Gastrocnemius medialis (tissue), 4 donors: ENCODE results near the gene TTYH3. TPM values are rescaled to one million over a fixed set of nuclear protein-coding genes. Genes with fewer than 3 reads are reported as not detected.
"Not testable (repeated sequence)": the region's sequence is repeated elsewhere in the genome, so short reads cannot be mapped to it uniquely, and the experiment has no call there.

ENCODE experiments used
- ATAC-seq, 2 donors: fragments of 150-250 bp; one replicate each; pipeline ENCODE4 v1.9.1; 2016
- DNase-seq, 2 donors: peaks; one replicate each; pipeline ENCODE4 v3.0.0-alpha.2; 2019
- H3K27ac ChIP-seq, 4 donors: fragments of 200-600 bp; sonication (generic); 1 replicate in 1 of 4; 2 replicates in 3 of 4; pipeline ENCODE4 v1.5.1; 2016 to 2018; ENCODE audit warnings: mild to moderate bottlenecking in 2 of 4, moderate library complexity in 1 of 4
- H3K27me3 ChIP-seq, 3 donors: fragments of 200-600 bp; sonication (generic) in 2 of 3; 1 replicate in 1 of 3; 2 replicates in 2 of 3; pipeline versions ENCODE4 v1.5.1 to v1.6.0; 2016 to 2019; ENCODE audit warnings: mild to moderate bottlenecking in 1 of 3, moderate library complexity in 1 of 3
- H3K36me3 ChIP-seq, 2 donors: fragments of 200-600 bp; sonication (generic) in 1 of 2; one replicate each; pipeline ENCODE4 v1.5.1; 2017 to 2018
- H3K4me1 ChIP-seq, 2 donors: fragments of 200-600 bp; sonication (generic) in 1 of 2; one replicate each; pipeline ENCODE4 v1.5.1; 2016 to 2017; ENCODE audit warnings: mild to moderate bottlenecking in 2 of 2
- H3K4me3 ChIP-seq, 4 donors: fragments of 200-600 bp; sonication (generic) in 3 of 4; 1 replicate in 1 of 4; 2 replicates in 3 of 4; pipeline ENCODE4 v1.5.1; 2016 to 2019; ENCODE audit warnings: mild to moderate bottlenecking in 2 of 4
- H3K9me3 ChIP-seq, 3 donors: fragments of 200-600 bp; sonication (generic) in 2 of 3; 1 replicate in 1 of 3; 2 replicates in 2 of 3; pipeline ENCODE4 v1.5.1; 2016 to 2019
- POLR2A ChIP-seq, 2 donors: fragments of 450-650 bp; IDR thresholded peaks; one replicate each; pipeline ENCODE4 v1.6.1; 2017; ENCODE audit warnings: antibody characterized with exemption in 2 of 2, mild to moderate bottlenecking in 2 of 2, moderate library complexity in 2 of 2
- in situ Hi-C, 4 donors: fragments of 200-750 bp; cut with MboI; loops; one replicate each; pipeline versions ENCODE4 v1.15.0 to v1.8.0; 2017; ENCODE audit warnings: low sequenced_read_pairs in 4 of 4
- intact Hi-C: fragments of 100-400 bp; cut with DNase I; formaldehyde crosslinking; loops from one replicate; pipeline ENCODE4 v1.15.1; 2023; ENCODE audit warnings: low total_unique reads
- total RNA-seq, 4 donors: library from RNA; depleted of rRNA; stranded (reverse); fragments of >200 nt; gene quantifications; one replicate each; pipeline versions ENCODE4 v1.1.0 to v1.2.3, GENCODE V29; 2016
- TF ChIP-seq, protein P1 (sequence below), 5 experiments: fragments of 450-650 bp in 3 of 5; fragments of 200-600 bp in 2 of 5; sonication (generic) in 2 of 5; IDR thresholded peaks in 4 of 5; conservative IDR thresholded peaks in 1 of 5; 1 replicate in 4 of 5; 2 replicates in 1 of 5; pipeline ENCODE4 v1.5.1; 2016 to 2019; ENCODE audit warnings: antibody characterized with exemption in 5 of 5, mild to moderate bottlenecking in 3 of 5, moderate library complexity in 3 of 5

Gene TTYH3
- total RNA-seq, 4 donors from 2014 or later, result 2.9 to 14.8 (median 5.2) TPM

DNA sequence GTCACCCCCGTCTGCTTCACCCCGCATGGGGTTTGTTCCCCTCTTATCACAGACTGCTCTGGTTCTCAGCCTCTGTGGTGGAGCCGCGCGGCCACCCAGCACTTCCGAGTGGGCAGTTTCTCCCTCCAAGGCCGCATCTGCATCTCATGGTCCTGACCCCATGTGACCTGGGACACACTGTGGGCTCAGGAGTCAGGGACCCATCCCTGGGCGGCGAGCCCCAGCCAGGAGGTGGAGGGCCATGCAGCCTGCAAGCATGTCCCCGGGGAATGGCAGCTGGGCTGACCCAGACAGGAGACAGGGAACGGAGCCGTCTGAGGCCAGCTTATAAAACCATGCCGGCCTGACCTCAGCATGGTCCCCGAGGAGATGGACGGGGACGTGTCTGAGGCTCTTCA lies 25.2 kb upstream of the TTYH3 start:
- peaks cover 0 to 14% of the 10 kb centered on the region in 2 donors for H3K4me1 ChIP-seq
- no peak for ATAC-seq
- H3K27me3 ChIP-seq, result no peaks in the 10 kb centered on the region
- intact Hi-C loops (no loop called here), in situ Hi-C loops (no loop called here)
- no peak overlapping the region for H3K4me3 ChIP-seq
- no peak for DNase-seq
- H3K36me3 ChIP-seq, result no peaks in the 10 kb centered on the region
- no peaks in the 10 kb centered on the region for H3K9me3 ChIP-seq
- peak overlapping the region in 3 of 4 donors; percentile 2 to 54 (median 22) for H3K27ac ChIP-seq
- TF ChIP-seq, protein P1, sequence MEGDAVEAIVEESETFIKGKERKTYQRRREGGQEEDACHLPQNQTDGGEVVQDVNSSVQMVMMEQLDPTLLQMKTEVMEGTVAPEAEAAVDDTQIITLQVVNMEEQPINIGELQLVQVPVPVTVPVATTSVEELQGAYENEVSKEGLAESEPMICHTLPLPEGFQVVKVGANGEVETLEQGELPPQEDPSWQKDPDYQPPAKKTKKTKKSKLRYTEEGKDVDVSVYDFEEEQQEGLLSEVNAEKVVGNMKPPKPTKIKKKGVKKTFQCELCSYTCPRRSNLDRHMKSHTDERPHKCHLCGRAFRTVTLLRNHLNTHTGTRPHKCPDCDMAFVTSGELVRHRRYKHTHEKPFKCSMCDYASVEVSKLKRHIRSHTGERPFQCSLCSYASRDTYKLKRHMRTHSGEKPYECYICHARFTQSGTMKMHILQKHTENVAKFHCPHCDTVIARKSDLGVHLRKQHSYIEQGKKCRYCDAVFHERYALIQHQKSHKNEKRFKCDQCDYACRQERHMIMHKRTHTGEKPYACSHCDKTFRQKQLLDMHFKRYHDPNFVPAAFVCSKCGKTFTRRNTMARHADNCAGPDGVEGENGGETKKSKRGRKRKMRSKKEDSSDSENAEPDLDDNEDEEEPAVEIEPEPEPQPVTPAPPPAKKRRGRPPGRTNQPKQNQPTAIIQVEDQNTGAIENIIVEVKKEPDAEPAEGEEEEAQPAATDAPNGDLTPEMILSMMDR (IDR thresholded peaks at IDR 0.05 in 4 of 5, conservative IDR thresholded peaks at IDR 0.05 in 1 of 5), result no peak
- no peak for TF ChIP-seq POLR2A (IDR thresholded peaks at IDR 0.05)

GRCh38 chr7:2607122-2607922 lies 24.5 kb upstream of the TTYH3 start:
- H3K36me3 ChIP-seq, result no peaks in the 10 kb centered on the region
- no peak overlapping the region for H3K4me3 ChIP-seq
- no peaks in the 10 kb centered on the region for H3K9me3 ChIP-seq
- ATAC-seq, result peak; percentile 74 to 84
- H3K27ac ChIP-seq, result peak overlapping the region; percentile 48 to 56 (median 54)
- DNase-seq, result peak; percentile 48 to 58
- TF ChIP-seq, protein P1 (IDR thresholded peaks at IDR 0.05 in 4 of 5, conservative IDR thresholded peaks at IDR 0.05 in 1 of 5), result no peak
- no peak for TF ChIP-seq POLR2A (IDR thresholded peaks at IDR 0.05)
- H3K27me3 ChIP-seq, result no peaks in the 10 kb centered on the region
- intact Hi-C loops (no loop called here), in situ Hi-C loops (no loop called here)
- peaks cover 0 to 14% of the 10 kb centered on the region in 2 donors for H3K4me1 ChIP-seq

- H3K4me3 ChIP-seq, result no peak overlapping the region
- in situ Hi-C loops (no loop called here), intact Hi-C loops (no loop called here)
- no peak for ATAC-seq
- peak overlapping the region; percentile 48 to 56 (median 54) for H3K27ac ChIP-seq
- no peaks in the 10 kb centered on the region for H3K9me3 ChIP-seq
- DNase-seq, result no peak
- TF ChIP-seq, protein P1 (IDR thresholded peaks at IDR 0.05 in 4 of 5, conservative IDR thresholded peaks at IDR 0.05 in 1 of 5), result no peak
- no peak for TF ChIP-seq POLR2A (IDR thresholded peaks at IDR 0.05)
- peaks cover 2 to 18% of the 10 kb centered on the region in 2 donors for H3K4me1 ChIP-seq
- H3K27me3 ChIP-seq, result no peaks in the 10 kb centered on the region
- H3K36me3 ChIP-seq, result no peaks in the 10 kb centered on the region
These were observed 23.6 kb upstream of the TTYH3 start for GRCh38 chr7:2607923-2608904.

DNA sequence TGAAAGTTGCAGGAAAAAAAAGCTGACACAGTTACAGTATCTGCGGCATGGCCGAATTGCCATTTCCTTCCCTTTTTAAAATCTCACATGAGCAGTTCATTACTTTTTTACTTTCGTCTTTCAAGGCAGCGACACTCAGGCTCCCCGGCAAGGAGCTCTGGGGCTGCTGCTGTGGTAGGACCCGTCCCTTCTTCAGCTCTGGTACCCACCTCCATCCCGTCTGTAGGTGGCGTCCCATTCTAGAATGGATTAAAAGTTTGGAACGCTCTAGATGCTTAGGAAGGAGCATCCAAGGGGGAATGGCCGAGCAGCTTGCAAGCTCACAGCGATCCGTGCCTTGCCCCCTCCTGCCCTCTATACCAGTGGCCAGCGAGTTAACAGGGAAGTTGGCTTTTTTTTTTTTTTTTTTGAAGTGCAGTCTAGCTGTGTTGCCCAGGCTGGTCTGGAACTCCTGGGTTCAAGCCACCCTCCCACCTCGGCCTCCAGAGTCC lies 22.8 kb upstream of the TTYH3 start:
- TF ChIP-seq POLR2A (IDR thresholded peaks at IDR 0.05), result no peak
- TF ChIP-seq, protein P1 (IDR thresholded peaks at IDR 0.05 in 4 of 5, conservative IDR thresholded peaks at IDR 0.05 in 1 of 5), result no peak
- Histone ChIP-seq H3K9me3 (no peaks in the 10 kb centered on the region), H3K27ac (no peak overlapping the region), H3K27me3 (no peaks in the 10 kb centered on the region), H3K4me1 (peaks cover 9 to 26% of the 10 kb centered on the region in 2 donors), H3K4me3 (no peak overlapping the region), H3K36me3 (no peaks in the 10 kb centered on the region)
- no peak for ATAC-seq
- in situ Hi-C loops, result no loop called here
- intact Hi-C loops, result no loop called here
- no peak for DNase-seq

DNA sequence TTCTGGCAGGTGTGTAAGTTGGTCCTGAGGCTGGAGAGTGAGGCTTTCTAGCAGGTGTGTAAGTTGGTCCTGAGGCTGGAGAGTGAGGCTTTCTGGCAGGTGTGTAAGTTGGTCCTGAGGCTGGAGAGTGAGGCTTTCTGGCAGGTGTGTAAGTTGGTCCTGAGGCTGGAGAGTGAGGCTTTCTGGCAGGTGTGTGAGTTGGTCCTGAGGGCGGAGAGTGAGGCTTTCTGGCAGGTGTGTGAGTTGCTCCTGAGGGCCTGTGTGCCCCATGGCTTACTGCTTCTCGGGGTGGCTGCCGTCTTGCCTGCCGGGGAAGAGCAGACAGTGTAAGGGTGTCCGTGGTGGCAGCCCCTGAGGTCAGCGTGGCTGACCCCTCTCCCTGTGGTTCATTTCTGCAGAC lies 22.1 kb upstream of the TTYH3 start:
- peaks cover 16 to 32% of the 10 kb centered on the region in 2 donors for H3K4me1 ChIP-seq
- H3K9me3 ChIP-seq, in situ Hi-C loops, H3K27me3 ChIP-seq, H3K36me3 ChIP-seq, intact Hi-C loops, H3K27ac ChIP-seq, H3K4me3 ChIP-seq, ATAC-seq, DNase-seq: not testable (repeated sequence)
